GM21367 (cell line): ENCODE measurements around the gene STUM.
"Not testable (repeated sequence)": the region's sequence is repeated elsewhere in the genome, so short reads cannot be mapped to it uniquely, and the experiment has no call there.

Experiments
- ATAC-seq: cut with Tn5 transposase; IDR thresholded peaks from one replicate; pipeline ENCODE4 v1.9.1; 2021; ENCODE audit not compliant: unreplicated experiment

The STUM gene

GRCh38 chr1:226580625-226581270, 32.2 kb downstream of the STUM start:
- no peak for ATAC-seq

- no peak for ATAC-seq
Observed at GRCh38 chr1:226581650-226582330, 33.2 kb downstream of the STUM start.

- ATAC-seq = no peak
Observed at GRCh38 chr1:226582966-226583365, 34.4 kb downstream of the STUM start.

DNA sequence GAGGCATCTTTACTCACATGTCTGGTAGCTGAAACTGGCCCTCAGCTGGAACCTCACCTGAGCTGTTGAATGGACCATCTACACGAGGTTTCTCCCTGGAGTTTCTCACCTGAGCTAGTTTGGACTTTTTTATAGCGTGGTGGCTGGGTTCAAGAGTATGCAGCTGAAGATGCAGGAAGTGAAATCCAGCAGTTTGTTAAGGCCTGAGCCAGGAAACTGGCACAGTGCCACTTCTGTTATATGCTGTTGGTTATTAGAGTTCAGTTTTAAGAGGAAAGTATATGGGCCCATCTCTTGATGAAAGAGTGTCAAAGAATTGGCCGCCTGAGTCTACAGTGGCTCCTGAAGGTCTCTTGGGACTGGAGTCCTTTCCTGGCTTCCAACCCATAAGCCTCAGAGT, 35.6 kb downstream of the STUM start:
- no peak for ATAC-seq

DNA sequence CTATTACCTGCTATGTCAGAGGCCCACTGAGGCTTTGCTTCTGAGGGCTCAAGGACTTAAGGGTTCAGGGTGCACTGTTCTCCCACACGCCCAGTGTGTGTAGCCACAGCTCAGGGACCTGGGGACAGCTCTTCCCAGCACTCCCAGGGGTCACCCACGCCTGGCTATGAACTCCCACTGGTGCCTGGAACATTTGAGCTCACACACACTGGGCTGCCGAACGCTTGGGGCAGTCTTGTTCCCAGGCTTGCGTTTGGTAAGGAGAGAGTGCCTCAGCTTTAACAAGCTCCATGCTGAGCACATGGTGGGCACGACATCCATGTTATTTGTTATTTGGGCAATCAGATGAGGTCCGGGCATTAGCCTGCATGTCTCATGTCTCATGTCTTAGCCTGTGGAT, 37.6 kb downstream of the STUM start:
- ATAC-seq = no peak

GRCh38 chr1:226586650-226587422, 38.3 kb downstream of the STUM start:
- ATAC-seq = no peak

- ATAC-seq = no peak
Observed at GRCh38 chr1:226588484-226588883, 39.9 kb downstream of the STUM start.

GRCh38 chr1:226589008-226589733, 40.6 kb downstream of the STUM start:
- ATAC-seq = no peak

DNA sequence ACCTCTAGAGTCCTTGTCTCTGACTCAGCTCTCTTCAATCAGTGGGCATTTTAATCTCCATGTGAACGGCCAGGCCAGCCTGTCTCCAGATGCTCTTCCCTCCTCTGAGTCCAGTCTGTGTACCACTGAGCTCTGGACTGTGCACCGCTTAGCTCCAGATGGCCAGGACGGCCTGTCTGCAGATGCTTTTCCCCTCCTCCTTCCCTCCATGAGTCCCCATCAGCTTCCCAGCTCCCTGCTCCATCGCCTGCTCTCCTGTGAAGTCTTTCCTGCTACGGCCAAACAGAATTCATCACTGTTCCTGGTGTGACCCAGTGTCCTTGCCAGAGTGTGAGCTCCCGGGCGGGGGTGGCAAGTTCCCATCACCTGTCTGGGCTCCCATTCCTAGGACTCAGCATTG, 42.0 kb downstream of the STUM start:
- ATAC-seq = no peak

DNA sequence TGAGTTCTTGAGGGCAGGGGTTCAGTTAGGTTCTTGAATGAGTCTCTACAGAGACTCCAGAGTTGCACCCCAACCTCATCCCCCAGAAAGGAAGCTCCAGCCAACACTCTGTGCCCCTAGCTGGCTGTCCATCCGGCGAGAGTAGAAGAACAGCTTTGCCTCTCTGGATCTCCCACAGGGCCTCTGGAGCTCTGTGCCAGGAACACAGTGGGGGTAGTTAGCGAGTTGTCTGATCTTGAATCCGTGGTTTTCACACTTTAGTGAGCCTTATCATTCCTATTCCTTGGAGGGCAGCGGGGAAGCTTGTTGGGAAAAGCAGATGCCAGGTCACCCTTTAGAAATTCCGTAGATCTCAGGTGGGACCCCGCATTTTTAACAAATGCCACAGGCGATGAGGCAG, 45.0 kb downstream of the STUM start:
- no peak for ATAC-seq

DNA sequence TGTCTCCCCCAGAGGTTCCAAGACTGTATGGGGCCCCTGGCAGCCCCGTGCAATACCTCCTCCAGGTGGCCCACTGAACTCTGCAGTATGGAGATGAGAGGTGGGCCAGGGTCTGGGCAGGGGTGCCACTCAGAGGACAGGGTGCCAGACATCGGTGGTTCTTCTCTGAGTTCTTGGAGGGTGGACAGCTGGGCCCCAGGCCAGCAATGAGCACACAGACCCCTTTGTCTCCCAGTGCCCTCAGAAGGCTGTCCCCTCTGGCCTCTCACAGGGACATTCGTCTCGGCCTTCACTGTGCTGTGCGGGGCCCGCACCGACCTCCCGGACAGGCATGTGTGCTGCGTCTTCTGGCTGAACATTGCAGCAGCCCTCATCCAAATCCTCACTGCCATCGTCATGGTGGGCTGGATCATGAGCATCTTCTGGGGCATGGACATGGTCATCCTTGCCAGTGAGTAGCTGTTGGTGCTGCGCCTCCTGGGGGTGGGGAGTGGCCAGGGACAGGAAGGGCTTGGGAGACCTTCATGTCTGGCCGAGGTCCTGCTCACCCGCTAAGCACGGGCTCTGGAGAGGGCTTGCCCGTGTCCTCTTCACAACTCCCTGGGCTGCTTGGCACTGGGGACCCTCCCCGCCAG, 48.1 kb downstream of the STUM start:
- ATAC-seq = no peak

DNA sequence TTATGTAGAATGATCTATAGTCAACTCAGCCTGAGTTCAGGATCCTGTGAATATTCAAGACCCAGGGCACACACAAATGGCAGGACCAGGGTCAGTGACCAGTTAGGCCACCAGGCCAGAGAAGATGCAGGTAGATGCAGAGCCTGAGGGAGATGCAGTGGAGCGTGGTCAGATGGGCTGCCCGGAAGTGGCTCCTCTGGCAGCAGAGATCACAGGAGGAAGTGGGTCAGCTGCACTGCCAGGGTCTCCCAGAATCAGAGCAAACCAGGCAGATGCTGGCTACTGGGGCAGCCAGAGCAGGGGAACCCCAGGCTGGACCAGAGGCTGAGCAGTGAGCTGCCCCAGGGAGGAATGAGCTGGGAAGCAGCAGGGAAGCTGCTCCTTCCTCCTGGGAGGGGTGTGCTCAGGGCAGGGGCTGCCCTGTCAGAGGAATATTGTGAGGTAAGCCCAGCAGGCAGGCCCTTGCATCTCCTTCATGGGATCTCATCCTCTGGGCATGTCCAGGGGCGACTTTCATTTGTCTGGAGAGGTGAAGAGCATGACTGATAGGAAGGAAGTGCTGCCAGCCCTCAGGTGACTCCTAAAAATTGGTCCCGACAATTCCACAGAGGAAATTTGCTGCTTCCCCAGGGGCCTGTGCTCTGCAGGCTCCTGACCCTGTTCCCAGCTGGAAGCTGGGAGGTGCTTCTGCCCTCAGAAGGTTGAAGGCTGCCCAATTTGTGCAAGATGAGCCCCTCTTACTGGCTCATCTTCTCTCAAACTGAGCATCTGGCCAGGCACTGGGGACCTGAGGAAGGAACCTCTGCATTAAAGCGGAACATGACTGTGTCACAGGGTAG, 49.3 kb downstream of the STUM start:
- ATAC-seq = no peak

DNA sequence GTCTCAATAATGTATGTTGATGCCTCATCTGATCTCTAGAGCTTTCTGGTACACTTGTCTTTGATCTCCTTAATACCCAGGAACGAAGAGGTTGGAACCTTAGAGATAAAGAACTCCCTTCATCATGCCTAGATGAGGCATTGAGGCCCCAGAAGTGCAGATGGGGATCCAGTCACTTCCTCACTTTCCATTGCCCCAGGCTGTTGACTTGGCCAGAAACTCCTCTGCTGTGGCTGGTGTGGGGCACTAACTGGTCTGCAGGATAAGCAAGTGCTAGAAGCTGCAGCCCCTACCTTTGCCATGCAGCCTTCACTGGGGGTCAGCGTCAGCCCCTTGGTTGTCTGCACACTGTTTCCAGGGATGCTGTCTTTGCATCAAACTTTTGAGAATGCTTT, 49.9 kb downstream of the STUM start:
- ATAC-seq = no peak

DNA sequence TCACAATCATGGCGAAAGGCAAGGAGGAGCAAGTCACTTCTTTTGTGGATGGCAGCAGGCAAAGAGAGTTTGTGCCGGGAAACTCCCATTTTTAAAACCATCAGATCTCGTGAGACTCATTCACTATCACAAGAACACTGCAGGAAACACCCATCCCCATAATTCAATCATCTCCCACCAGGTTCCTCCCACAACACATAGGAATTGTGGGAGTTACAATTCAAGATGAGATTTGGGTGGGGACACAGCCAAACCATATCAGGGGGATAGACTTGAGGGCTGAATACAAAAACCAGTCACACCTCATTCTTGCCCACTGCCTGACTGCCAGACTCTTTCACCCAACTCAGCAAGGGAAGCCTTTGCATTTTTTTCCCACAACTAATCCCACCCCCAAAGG, 50.4 kb downstream of the STUM start:
- ATAC-seq = not testable (repeated sequence)

GRCh38 chr1:226599636-226600238, 51.2 kb downstream of the STUM start:
- ATAC-seq = no peak

- no peak for ATAC-seq
Observed at GRCh38 chr1:226600254-226600653, 51.7 kb downstream of the STUM start.

- ATAC-seq = no peak
Observed at GRCh38 chr1:226601456-226601855, 52.9 kb downstream of the STUM start.

GRCh38 chr1:226602186-226603021, 53.8 kb downstream of the STUM start:
- no peak for ATAC-seq
